HepG2 (cell line): ENCODE data around the gene ATP5F1C. TPM values are rescaled to one million over a fixed set of nuclear protein-coding genes. Genes with fewer than 3 reads are reported as not detected.

Experiments
- ATAC-seq: fragments of 200-7000 bp; cut with Tn5 transposase; 3 replicates; pipeline ENCODE4 v1.9.1; 2020; ENCODE audit warnings: mild to moderate bottlenecking, moderate library complexity
- Bru-seq: library from RNA; stranded (reverse); fragments of 400-500 nt; gene quantifications from one replicate; lab custom pipeline; 2021; lab: Mats Ljungman, UMichigan
- BruChase-seq, 2 experiments: library from RNA; stranded (reverse); fragments of 400-500 nt; gene quantifications; one replicate each; lab custom pipeline; 2021; lab: Mats Ljungman, UMichigan
- BruUV-seq: library from RNA; stranded (reverse); fragments of 400-500 nt; replicated peaks from 2 replicates; lab custom pipeline; 2021; lab: Mats Ljungman, UMichigan
- CTCF ChIA-PET: fragments of 300-600 bp; formaldehyde crosslinking; extraction: SDS; loops from one replicate; lab custom pipeline; 2021; ENCODE audit warnings: low total read pairs, inconsistent platforms, low intra/inter-chr PET ratio; lab: Yijun Ruan, JAX
- POLR2A ChIA-PET: fragments of 350-600 bp; sonication (Branson Sonifier 250); formaldehyde crosslinking; loops from one replicate; lab custom pipeline; 2020; ENCODE audit warnings: antibody characterized with exemption, inconsistent platforms; lab: Yijun Ruan, JAX
- DNase-seq: peaks from one replicate; pipeline ENCODE4 v3.0.0-alpha.2; 2015; ENCODE audit warnings: low spot score
- FAIRE-seq: peaks from 3 replicates; lab custom pipeline; 2011; peaks lifted over from hg19 to GRCh38; lab: Jason Lieb, UNC
- H2AFZ ChIP-seq: one replicate; pipeline ENCODE4 v1.6.1; 2011; ENCODE audit warnings: low read length, inconsistent platforms
- H3K27ac ChIP-seq: fragments of 300-600 bp; 3 replicates; pipeline ENCODE4 v1.8.0; 2011; ENCODE audit warnings: mixed run types, mild to moderate bottlenecking, mixed read lengths, low read length, inconsistent platforms; ENCODE audit not compliant: insufficient read depth; ENCODE audit errors: extremely low read length
- H3K27me3 ChIP-seq, 2 experiments: fragments of 200-600 bp in 1 of 2; 2 replicates in 1 of 2; 3 replicates in 1 of 2; pipeline versions ENCODE4 v1.6.0 to v1.8.0; 2011; ENCODE audit warnings: low read length in 2 of 2, mild to moderate bottlenecking in 2 of 2, moderate library complexity in 2 of 2, inconsistent platforms in 1 of 2; ENCODE audit not compliant: insufficient read depth in 2 of 2, control insufficient read depth in 1 of 2
- H3K36me3 ChIP-seq, 2 experiments: fragments of 200-600 bp in 1 of 2; replicated peaks in 1 of 2; 2 replicates in 1 of 2; 3 replicates in 1 of 2; pipeline versions ENCODE4 v1.5.1 to v1.8.0; 2011; ENCODE audit warnings: low read length in 2 of 2, inconsistent platforms in 1 of 2; ENCODE audit not compliant: insufficient read depth in 2 of 2, control insufficient read depth in 1 of 2
- H3K4me1 ChIP-seq: 2 replicates; pipeline ENCODE4 v1.5.1; 2012; ENCODE audit warnings: low read length, inconsistent platforms; ENCODE audit not compliant: insufficient read depth
- H3K4me2 ChIP-seq: 2 replicates; pipeline ENCODE4 v1.6.0; 2011; ENCODE audit warnings: low read depth, low read length, inconsistent platforms
- H3K4me3 ChIP-seq, 3 experiments: fragments of 200-600 bp in 1 of 3; sonication (generic), shearing (Covaris generic) in 1 of 3; replicated peaks in 1 of 3; 2 replicates each; pipeline ENCODE4 v1.5.1; 2011 to 2016; ENCODE audit warnings: low read length in 3 of 3, inconsistent platforms in 2 of 3, low read depth in 2 of 3, mild to moderate bottlenecking in 2 of 3, control low read depth in 1 of 3, mixed read lengths in 1 of 3; ENCODE audit not compliant: insufficient read depth in 1 of 3
- H3K79me2 ChIP-seq: one replicate; pipeline ENCODE4 v1.6.1; 2011; ENCODE audit warnings: low read length, inconsistent platforms; ENCODE audit not compliant: insufficient read depth
- H3K9ac ChIP-seq: 2 replicates; pipeline ENCODE4 v1.6.0; 2011; ENCODE audit warnings: mild to moderate bottlenecking, low read depth, low read length, inconsistent platforms; ENCODE audit not compliant: insufficient read depth
- H3K9me3 ChIP-seq: 2 replicates; pipeline ENCODE4 v1.5.1; 2012; ENCODE audit warnings: mild to moderate bottlenecking, low read length
- H4K20me1 ChIP-seq: 2 replicates; pipeline ENCODE4 v1.6.0; 2011; ENCODE audit warnings: inconsistent platforms, mild to moderate bottlenecking, low read length, moderate library complexity; ENCODE audit not compliant: insufficient read depth
- FOXK1 ChIP-seq: sonication (generic); formaldehyde crosslinking; IDR thresholded peaks from 2 replicates; pipeline ENCODE4 v1.4.0; 2020; ENCODE audit warnings: low read depth, missing genetic modification reagents, borderline replicate concordance
- GRHL1 ChIP-seq: sonication (generic); formaldehyde crosslinking; conservative IDR thresholded peaks from 2 replicates; pipeline ENCODE4 v1.8.0; 2022; ENCODE audit warnings: missing genetic modification reagents
- HBP1 ChIP-seq: IDR thresholded peaks from 2 replicates; pipeline ENCODE4 v1.6.1; 2016; ENCODE audit warnings: low read depth, control low read depth
- PBX2 ChIP-seq: IDR thresholded peaks from 2 replicates; pipeline ENCODE4 v1.6.1; 2016; ENCODE audit warnings: control low read depth
- PBX3 ChIP-seq: sonication (generic); formaldehyde crosslinking; IDR thresholded peaks from 2 replicates; pipeline ENCODE4 v1.8.1; 2023; ENCODE audit warnings: missing genetic modification reagents, inconsistent platforms, borderline replicate concordance
- SOX5 ChIP-seq: IDR thresholded peaks from 2 replicates; pipeline ENCODE4 v1.6.1; 2016; ENCODE audit warnings: borderline replicate concordance
- TMF1 ChIP-seq: sonication (generic); formaldehyde crosslinking; IDR thresholded peaks from 2 replicates; pipeline ENCODE4 v1.8.1; 2022; ENCODE audit warnings: low read depth, missing genetic modification reagents
- ZFAT ChIP-seq: sonication (generic); formaldehyde crosslinking; conservative IDR thresholded peaks from 2 replicates; pipeline ENCODE4 v1.8.1; 2023; ENCODE audit warnings: missing genetic modification reagents, inconsistent platforms
- ZNF317 ChIP-seq: sonication (generic); formaldehyde crosslinking; IDR thresholded peaks from 2 replicates; pipeline ENCODE4 v1.5.0; 2020; ENCODE audit warnings: mild to moderate bottlenecking, missing genetic modification reagents
- ZNF672 ChIP-seq: sonication (generic); formaldehyde crosslinking; IDR thresholded peaks from 2 replicates; pipeline ENCODE4 v1.8.1; 2022; ENCODE audit warnings: missing genetic modification reagents
- WGBS: methylation state at CpG from one replicate; pipeline ENCODE4 v1.1.6; 2017; ENCODE audit warnings: low lambda C conversion rate; 5-methylcytosine and 5-hydroxymethylcytosine counted together
- in situ Hi-C: cut with HindIII; loops from 2 replicates; pipeline ENCODE4 v1.10.0; 2017; ENCODE audit warnings: low pct_unique_long_range_greater_than_20kb; ENCODE audit not compliant: extremely low pct_ligation_motif_present
- intact Hi-C: fragments of 100-400 bp; cut with micrococcal nuclease; formaldehyde crosslinking; loops from one replicate; pipeline ENCODE4 v1.10.0; 2022; ENCODE audit not compliant: unreplicated experiment
- long read RNA-seq, 2 experiments: library from RNA in 1 of 2; library from polyadenylated mRNA in 1 of 2; stranded (forward) in 1 of 2; unstranded in 1 of 2; transcript quantifications; one replicate each; pipeline ENCODE4 v2.0.0, GENCODE V29; 2019 to 2022
- polyA minus RNA-seq, 3 experiments: library from RNA; depleted of rRNA, polyadenylated mRNA; stranded (reverse); fragments of >200 nt; gene quantifications; 2 replicates each; pipeline ENCODE4 v1.2.3, GENCODE V29; 2011; ENCODE audit warnings: low replicate concordance in 1 of 3
- polyA plus RNA-seq, 8 experiments: library from polyadenylated mRNA; depleted of rRNA in 3 of 8; stranded (reverse) in 7 of 8; unstranded in 1 of 8; fragments of >200 nt; fragmentation: Illumina TruSeq in 4 of 8; extraction: Trizol in 4 of 8; gene quantifications; 2 replicates each; pipeline versions ENCODE4 v1.2.1 to v1.2.3, GENCODE V29; 2011 to 2016; ENCODE audit warnings: low read depth in 4 of 8, missing spikeins in 1 of 8, mixed read lengths in 1 of 8; ENCODE audit not compliant: insufficient read depth in 1 of 8
- total RNA-seq, 5 experiments: library from RNA; depleted of rRNA; stranded (reverse); fragments of >200 nt; fragmentation: Illumina TruSeq; extraction: Trizol; gene quantifications; 2 replicates each; pipeline ENCODE4 v1.2.3, GENCODE V29; 2016; ENCODE audit warnings: low read depth in 1 of 5

The ATP5F1C gene
- total RNA-seq (2016; rRNA removed; fragmentation: Illumina TruSeq; extraction: Trizol) = 416 and 578 TPM in 2 replicates
- 310 and 312 TPM in 2 replicates for total RNA-seq (2016; cell fraction: cytosol; rRNA removed; fragmentation: Illumina TruSeq; extraction: Trizol; ENCODE audit: low read depth)
- 377 and 636 TPM in 2 replicates for total RNA-seq (2016; cell fraction: insoluble cytoplasmic fraction; rRNA removed; fragmentation: Illumina TruSeq; extraction: Trizol)
- total RNA-seq (2016; cell fraction: membrane; rRNA removed; fragmentation: Illumina TruSeq; extraction: Trizol) = 216 and 241 TPM in 2 replicates
- total RNA-seq (2016; cell fraction: nucleus; rRNA removed; fragmentation: Illumina TruSeq; extraction: Trizol) = 154 and 197 TPM in 2 replicates
- polyA plus RNA-seq (2011; rRNA removed) = 306 and 407 TPM in 2 replicates
- 194 and 253 TPM in 2 replicates for polyA plus RNA-seq (2011; cell fraction: cytosol; rRNA removed)
- polyA plus RNA-seq (2011; cell fraction: nucleus; rRNA removed) = 103 and 113 TPM in 2 replicates
- polyA plus RNA-seq (2012) = 284 and 407 TPM in 2 replicates
- 133 and 146 TPM in 2 replicates for polyA plus RNA-seq (2016; cell fraction: cytosol; fragmentation: Illumina TruSeq; extraction: Trizol; ENCODE audit: low read depth)
- 505 and 556 TPM in 2 replicates for polyA plus RNA-seq (2016; cell fraction: insoluble cytoplasmic fraction; fragmentation: Illumina TruSeq; extraction: Trizol; ENCODE audit: low read depth)
- polyA plus RNA-seq (2016; cell fraction: membrane; fragmentation: Illumina TruSeq; extraction: Trizol; ENCODE audit: low read depth) = 146 and 154 TPM in 2 replicates
- 214 and 230 TPM in 2 replicates for polyA plus RNA-seq (2016; cell fraction: nucleus; fragmentation: Illumina TruSeq; extraction: Trizol; ENCODE audit: insufficient read depth, low read depth)
- polyA minus RNA-seq (2011; rRNA and poly(A)+ RNA removed; ENCODE audit: low replicate concordance) = 118 and 140 TPM in 2 replicates
- polyA minus RNA-seq (2011; cell fraction: cytosol; rRNA and poly(A)+ RNA removed) = 138 and 142 TPM in 2 replicates
- polyA minus RNA-seq (2011; cell fraction: nucleus; rRNA and poly(A)+ RNA removed) = 96.7 and 139 TPM in 2 replicates
- Bru-seq, nascent RNA = percentile 95 among the genes with signal in this experiment
- percentile 89 among the genes with signal in this experiment for BruChase-seq, experiment 1, labeled RNA remaining after a 6-hour chase
- percentile 92 among the genes with signal in this experiment for BruChase-seq, experiment 2, labeled RNA remaining after a 2-hour chase
- long read RNA-seq, experiment 1, transcript ATP5F1C-201 (9 exons, 1,078 nt) = minor isoform, 5 of 455 reads
- long read RNA-seq, experiment 1, transcript ATP5F1C-202 (10 exons, 1,163 nt) = major isoform, 425 of 455 reads
- long read RNA-seq, experiment 1, partial matches to known transcripts = 12 of 455 reads
- long read RNA-seq, experiment 1, other reads (novel, unspliced or antisense) = 9 of 455 reads
- long read RNA-seq, experiment 2, transcript ATP5F1C-201 (9 exons, 1,078 nt) = minor isoform, 7 of 353 reads
- long read RNA-seq, experiment 2, transcript ATP5F1C-210 (9 exons, 1,096 nt) = minor isoform, 9 of 353 reads
- long read RNA-seq, experiment 2, transcript ATP5F1C-202 (10 exons, 1,163 nt) = major isoform, 269 of 353 reads
- long read RNA-seq, experiment 2, transcript ATP5F1C-209 (4 exons, 460 nt) = minor isoform, 7 of 353 reads
- long read RNA-seq, experiment 2, partial matches to known transcripts = 33 of 353 reads
- long read RNA-seq, experiment 2, other reads (novel, unspliced or antisense) = 28 of 353 reads

GRCh38 chr10:7787857-7788638, at the start of gene ATP5F1C, which contains the start of gene KIN:
Gene ATP5F1C, plus strand, starts transcription at chr10:7788177. Its CDS starts 31 bp downstream, at chr10:7788208.
Gene KIN, minus strand, starts transcription at chr10:7787993. Its CDS starts 60 bp downstream, at chr10:7787933.
- Histone ChIP-seq H3K4me3 (peak within 1 kb of the TSS; percentile 72 to 99 (median 96)), H3K36me3 (peaks cover 1 to 12% of the 10 kb centered on the region in 2 experiments; a peak in 3 of 5 replicates), H3K9ac (peak within 1 kb of the TSS; percentile 97), H3K9me3 (no peaks in the 10 kb centered on the region), H2AFZ (no peak within 1 kb of the TSS), H3K27ac (peak within 1 kb of the TSS; percentile 87), H3K27me3 (no peaks in the 10 kb centered on the region; a peak in 1 of 5 replicates), H4K20me1 (peaks cover 49% of the 10 kb centered on the region), H3K4me1 (peaks cover 62% of the 10 kb centered on the region), H3K79me2 (peaks cover 97% of the 10 kb centered on the region), H3K4me2 (peak within 1 kb of the TSS; percentile 77)
- DNase-seq (peak; percentile 94), FAIRE-seq (peak; percentile 65), ATAC-seq (peak; percentile 96)
- in situ Hi-C loops = no loop called here
- intact Hi-C loops = loop anchor here (2.0 to 10.0 kb wide), 2 partner anchors 31 to 1517 kb away; partner anchors contain the start of gene TAF3
- WGBS = 1% methylated on average over 22 of the region's 59 CpGs
- no TSS peak for BruUV-seq
- POLR2A ChIA-PET = interaction anchor here (0.6 to 3.5 kb wide), 19 partner anchors 10 to 1042 kb away, joined by 3 to 56 read pairs (median 5); partner anchors contain the start of genes ITIH2 and TAF3
- CTCF ChIA-PET = no interaction called here
- TF ChIP-seq PBX3 (no peak), SOX5 (CRISPR knock-in tag) (no peak), ZNF672 (CRISPR knock-in tag) (no peak), TMF1 (no peak), GRHL1 (no peak), HBP1 (CRISPR knock-in tag) (no peak), ZNF317 (CRISPR knock-in tag) (no peak), FOXK1 (CRISPR knock-in tag) (peak; percentile 37; the same call in 1 of the 2 replicates), ZFAT (CRISPR knock-in tag) (no peak), PBX2 (no peak)
